Right cardiac atrium (tissue), 5 donors: ENCODE data around the gene PPEF2. TPM values are rescaled to one million over a fixed set of nuclear protein-coding genes. Genes with fewer than 3 reads are reported as not detected.

Source experiments
- ATAC-seq, 2 donors: fragments of 200-7000 bp; cut with Tn5 transposase; one replicate each; pipeline versions ENCODE4 v1.8.0 to v1.9.1; 2020; ENCODE audit warnings: moderate library complexity in 2 of 2, mild to moderate bottlenecking in 1 of 2
- DNase-seq, 3 donors: peaks; one replicate each; pipeline ENCODE4 v3.0.0-alpha.2; 2020
- H3K27ac ChIP-seq: one replicate; pipeline ENCODE4 v1.5.1; 2013; ENCODE audit warnings: mild to moderate bottlenecking, low read length, control low read depth, moderate library complexity
- H3K27me3 ChIP-seq: one replicate; pipeline ENCODE4 v1.6.1; 2013; ENCODE audit not compliant: control insufficient read depth, insufficient read depth
- H3K4me1 ChIP-seq: one replicate; pipeline ENCODE4 v1.6.1; 2013; ENCODE audit warnings: low read length; ENCODE audit not compliant: control insufficient read depth, insufficient read depth
- H3K4me3 ChIP-seq: one replicate; pipeline ENCODE4 v1.5.1; 2013; ENCODE audit warnings: low read length, control low read depth
- H3K9me3 ChIP-seq: one replicate; pipeline ENCODE4 v1.6.1; 2013; ENCODE audit warnings: low read length; ENCODE audit not compliant: control insufficient read depth
- WGBS: extraction: QIAGEN DNeasy Blood & Tissue Kit; methylation state at CpG from one replicate; pipeline ENCODE4 v1.1.7; 2013; 5-methylcytosine and 5-hydroxymethylcytosine counted together
- intact Hi-C, 4 donors: fragments of 100-400 bp; cut with DNase I; formaldehyde crosslinking; loops; one replicate each; pipeline versions ENCODE4 v1.11.0 to v1.14.0; 2022 to 2023
- polyA plus RNA-seq: library from polyadenylated mRNA; stranded (reverse); fragments of 200-250 nt; gene quantifications from one replicate; pipeline ENCODE4 v1.2.3, GENCODE V29; 2013
- total RNA-seq, 4 donors: library from RNA; stranded (reverse); fragmentation: NEBNext Ultra II Directional; extraction: Animal tissue kit (Norgen Biotek cat#: 25700); gene quantifications; one replicate each; pipeline ENCODE4 v1.2.1, GENCODE V29; 2021
- donor health status: healthy with polysubstance abuse.
- donor health status: DM: no; HTN: yes; CAD: no.
- donor health status: DM: no; HTN: no; CAD: no.
- donor health status: DM: no; HTN: yes; CAD: no; lungs with severe emphysema.
- donor health status: DM: yes; HTN: yes; CAD: no.

Gene PPEF2
- total and polyA plus RNA-seq, 5 donors, result not detected

DNA sequence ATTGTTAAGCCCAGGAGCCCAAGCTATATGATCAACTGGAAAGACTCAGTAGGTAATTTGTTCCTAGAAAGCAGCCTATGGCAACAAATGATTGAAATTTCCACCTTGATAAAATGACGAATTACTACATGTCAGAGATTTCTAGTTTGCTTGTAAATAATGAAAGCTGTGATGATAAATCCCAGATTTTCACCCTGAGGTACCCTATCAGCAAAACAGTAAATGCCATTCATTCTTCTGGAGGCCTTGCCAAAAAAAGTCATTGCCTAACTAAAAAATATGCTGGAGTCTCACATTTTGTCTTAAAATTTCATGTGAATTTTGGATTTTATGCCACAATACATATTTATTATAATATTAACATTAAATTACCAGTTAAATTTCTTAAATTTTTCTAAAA, 71.3 kb downstream of the PPEF2 start:
- intact Hi-C loops, result no loop called here
- no peak for DNase-seq

GRCh38 chr4:75823812-75824211, 78.4 kb downstream of the PPEF2 start:
- ATAC-seq (no peak), DNase-seq (no peak)
- Histone ChIP-seq H3K27me3 (no peaks in the 10 kb centered on the region), H3K4me1 (peaks cover 4% of the 10 kb centered on the region), H3K27ac (no peak overlapping the region), H3K4me3 (no peak overlapping the region), H3K9me3 (no peaks in the 10 kb centered on the region)
- 47% methylated on average over 2 of the region's 2 CpGs for WGBS
- intact Hi-C loops, result no loop called here

More for the DNA sequence above, 71.3 kb downstream of the PPEF2 start:
- no peaks in the 10 kb centered on the region for H3K4me1 ChIP-seq
- H3K4me3 ChIP-seq, result no peak overlapping the region
- 33% methylated on average over 1 of the region's 1 CpG for WGBS
- ATAC-seq, result no peak
- no peaks in the 10 kb centered on the region for H3K27me3 ChIP-seq
- no peaks in the 10 kb centered on the region for H3K9me3 ChIP-seq
- no peak overlapping the region for H3K27ac ChIP-seq

DNA sequence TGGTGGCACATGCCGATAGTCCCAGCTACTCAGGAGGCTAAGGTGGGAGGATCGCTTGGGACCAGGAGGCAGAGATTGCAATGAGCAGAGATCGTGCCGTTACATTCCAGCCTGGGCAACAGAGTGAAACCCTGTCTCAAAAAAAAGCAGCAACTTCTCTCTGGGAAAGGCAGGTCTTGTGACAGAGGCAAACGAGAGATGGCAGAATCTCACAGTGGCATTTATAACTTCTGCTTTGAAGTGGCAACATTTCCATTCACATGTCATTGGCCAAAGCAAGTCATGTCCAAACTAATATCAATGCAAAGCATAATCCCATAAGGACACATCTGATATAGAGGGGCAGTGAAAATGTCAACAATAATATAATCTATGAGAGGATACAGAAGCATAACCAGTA, 79.8 kb downstream of the PPEF2 start:
- Histone ChIP-seq H3K4me3 (no peak overlapping the region), H3K27me3 (no peaks in the 10 kb centered on the region), H3K27ac (no peak overlapping the region), H3K9me3 (no peaks in the 10 kb centered on the region), H3K4me1 (peaks cover 4% of the 10 kb centered on the region)
- intact Hi-C loops, result no loop called here
- DNase-seq (no peak), ATAC-seq (no peak)
- WGBS, result 79% methylated on average over 5 of the region's 5 CpGs

GRCh38 chr4:75821966-75822365, 80.3 kb downstream of the PPEF2 start:
- Histone ChIP-seq H3K27ac (no peak overlapping the region), H3K27me3 (no peaks in the 10 kb centered on the region), H3K4me1 (peaks cover 4% of the 10 kb centered on the region), H3K9me3 (no peaks in the 10 kb centered on the region), H3K4me3 (no peak overlapping the region)
- WGBS, result 96% methylated on average over 5 of the region's 5 CpGs
- DNase-seq (no peak), ATAC-seq (no peak)
- intact Hi-C loops, result no loop called here

- intact Hi-C loops, result no loop called here
- Histone ChIP-seq H3K4me1 (peaks cover 4% of the 10 kb centered on the region), H3K27me3 (no peaks in the 10 kb centered on the region), H3K27ac (no peak overlapping the region), H3K9me3 (no peaks in the 10 kb centered on the region), H3K4me3 (no peak overlapping the region)
- DNase-seq (no peak), ATAC-seq (no peak)
- WGBS, result 93% methylated on average over 3 of the region's 3 CpGs
Observed at GRCh38 chr4:75821216-75821615, 81.0 kb downstream of the PPEF2 start.

DNA sequence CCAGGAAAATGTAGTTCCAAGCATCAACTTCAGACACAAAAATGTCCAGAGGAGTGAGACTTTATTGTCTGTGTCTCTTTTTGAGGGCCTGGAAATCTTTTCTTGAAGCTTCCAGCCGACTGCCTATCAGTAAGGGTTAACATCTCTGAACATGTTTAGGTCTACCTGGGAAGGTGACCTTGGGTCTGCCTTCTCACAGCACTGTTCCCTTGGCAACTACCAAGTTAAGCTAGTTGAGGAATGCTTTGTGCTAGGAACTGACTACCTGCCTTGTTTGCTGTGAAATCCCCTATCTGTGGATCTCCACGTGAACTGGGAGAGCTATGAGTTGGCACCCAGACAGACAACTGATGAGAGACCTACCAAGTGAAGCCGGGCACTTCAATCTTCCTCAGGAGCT, 81.6 kb downstream of the PPEF2 start:
- no peaks in the 10 kb centered on the region for H3K27me3 ChIP-seq
- no peak for ATAC-seq
- intact Hi-C loops, result no loop called here

GRCh38 chr4:75820197-75820596, 82.1 kb downstream of the PPEF2 start:
- Histone ChIP-seq H3K4me3 (no peak overlapping the region), H3K27ac (no peak overlapping the region), H3K9me3 (no peaks in the 10 kb centered on the region), H3K27me3 (no peaks in the 10 kb centered on the region), H3K4me1 (peaks cover 4% of the 10 kb centered on the region)
- DNase-seq, result no peak
- no peak for ATAC-seq
- WGBS, result 47% methylated on average over 2 of the region's 2 CpGs
- intact Hi-C loops, result no loop called here

More for the DNA sequence above, 81.6 kb downstream of the PPEF2 start:
- H3K27ac ChIP-seq, result no peak overlapping the region
- H3K4me1 ChIP-seq, result peaks cover 4% of the 10 kb centered on the region
- H3K4me3 ChIP-seq, result no peak overlapping the region
- H3K9me3 ChIP-seq, result no peaks in the 10 kb centered on the region
- DNase-seq, result no peak
- 85% methylated on average over 3 of the region's 3 CpGs for WGBS

DNA sequence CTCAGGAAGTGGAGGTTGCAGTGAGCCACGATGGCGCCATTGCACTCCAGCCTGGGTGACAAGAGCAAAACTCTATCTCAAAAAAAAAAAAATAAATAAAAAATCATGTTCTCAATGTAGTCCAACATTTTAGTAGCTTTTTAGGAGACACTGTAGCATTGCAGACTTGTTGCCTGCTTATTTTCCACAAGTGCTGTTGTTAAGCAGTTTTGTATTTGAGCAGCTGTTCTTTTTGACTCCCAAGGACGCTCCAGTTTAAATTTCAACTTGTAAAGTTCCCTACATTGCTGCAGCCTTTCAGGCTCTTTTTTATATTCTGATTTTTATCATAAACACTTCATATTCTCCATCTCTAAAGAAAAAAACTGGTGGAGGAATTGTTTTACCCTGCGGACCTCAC, 83.1 kb downstream of the PPEF2 start:
- H3K27me3 ChIP-seq, result no peaks in the 10 kb centered on the region
- H3K9me3 ChIP-seq, result no peaks in the 10 kb centered on the region
- ATAC-seq (no peak), DNase-seq (no peak)
- H3K4me3 ChIP-seq, result no peak overlapping the region
- peaks cover 4% of the 10 kb centered on the region for H3K4me1 ChIP-seq
- no peak overlapping the region for H3K27ac ChIP-seq
- 94% methylated on average over 4 of the region's 4 CpGs for WGBS
- intact Hi-C loops, result no loop called here

GRCh38 chr4:75817901-75818300, 84.4 kb downstream of the PPEF2 start:
- Histone ChIP-seq H3K27me3 (no peaks in the 10 kb centered on the region), H3K27ac (no peak overlapping the region), H3K4me1 (peaks cover 4% of the 10 kb centered on the region), H3K4me3 (no peak overlapping the region), H3K9me3 (no peaks in the 10 kb centered on the region)
- 87% methylated on average over 2 of the region's 2 CpGs for WGBS
- DNase-seq (no peak), ATAC-seq (no peak)
- intact Hi-C loops, result no loop called here

Other genes starting within 250 kb of the PPEF2 start
- gene G3BP2, start 229.0 kb downstream of the PPEF2 start, total RNA-seq, result 100 to 1,000 TPM in 1 of 4 donors, 10 to 100 TPM in 3; 79.5 to 124 (median 86.8) TPM
- 22.3 TPM for gene G3BP2, start 229.0 kb downstream of the PPEF2 start, polyA plus RNA-seq
- 100 to 1,000 TPM in 2 of 4 donors, 10 to 100 TPM in 2; 93.6 to 103 (median 99.1) TPM for gene USO1, start 177.9 kb downstream of the PPEF2 start, total RNA-seq
- gene USO1, start 177.9 kb downstream of the PPEF2 start, polyA plus RNA-seq, result 47.4 TPM
- gene NAAA, start 38.6 kb upstream of the PPEF2 start, total RNA-seq, result 10 to 100 TPM; 15.3 to 18.4 (median 16.4) TPM
- gene NAAA, start 38.6 kb upstream of the PPEF2 start, polyA plus RNA-seq, result 12.7 TPM
- 10 to 100 TPM; 24.0 to 29.6 (median 25.7) TPM for gene SDAD1, start 88.5 kb upstream of the PPEF2 start, total RNA-seq
- gene SDAD1, start 88.5 kb upstream of the PPEF2 start, polyA plus RNA-seq, result 11.7 TPM
- under 1 TPM; 0.17 to 0.80 (median 0.27) TPM for gene CXCL9, start 105.1 kb upstream of the PPEF2 start, total RNA-seq
- gene CXCL9, start 105.1 kb upstream of the PPEF2 start, polyA plus RNA-seq, result 0.16 TPM
- under 1 TPM in 2 of 4 donors, not detected in 2; 0.32 to 0.46 TPM for gene CXCL10, start 121.0 kb upstream of the PPEF2 start, total RNA-seq
- 0.18 TPM for gene CXCL10, start 121.0 kb upstream of the PPEF2 start, polyA plus RNA-seq
- gene CXCL11, start 133.6 kb upstream of the PPEF2 start, total RNA-seq, result under 1 TPM in 1 of 4 donors, not detected in 3; 0.20 TPM
- 0.07 TPM for gene CXCL11, start 133.6 kb upstream of the PPEF2 start, polyA plus RNA-seq
- gene ART3, start 172.3 kb upstream of the PPEF2 start, total RNA-seq, result 100 to 1,000 TPM in 2 of 4 donors, 10 to 100 TPM in 2; 72.7 to 311 (median 112) TPM
- gene ART3, start 172.3 kb upstream of the PPEF2 start, polyA plus RNA-seq, result 149 TPM
- gene NUP54, start 245.9 kb upstream of the PPEF2 start, total RNA-seq, result 10 to 100 TPM; 22.9 to 24.9 (median 23.5) TPM
- 11.7 TPM for gene NUP54, start 245.9 kb upstream of the PPEF2 start, polyA plus RNA-seq